Glutamatergic neuron (in vitro differentiated cells): Measurements from ENCODE around the gene COL12A1. TPM values are rescaled to one million over a fixed set of nuclear protein-coding genes. Genes with fewer than 3 reads are reported as not detected.

Source experiments
- DNase-seq: peaks from one replicate; pipeline ENCODE4 v3.0.0; 2022
- H3K27ac Mint-ChIP-seq: one replicate; pipeline ENCODE4 v1.8.0; 2020; ENCODE audit warnings: mild to moderate bottlenecking, mixed read lengths, inconsistent platforms; ENCODE audit not compliant: unreplicated experiment
- H3K27me3 Mint-ChIP-seq: one replicate; pipeline ENCODE4 v1.8.0; 2020; ENCODE audit warnings: mild to moderate bottlenecking, moderate library complexity, mixed read lengths, inconsistent platforms; ENCODE audit not compliant: unreplicated experiment
- H3K36me3 Mint-ChIP-seq: one replicate; pipeline ENCODE4 v1.8.0; 2020; ENCODE audit warnings: mild to moderate bottlenecking, mixed read lengths, inconsistent platforms; ENCODE audit not compliant: unreplicated experiment
- H3K4me1 Mint-ChIP-seq: one replicate; pipeline ENCODE4 v1.8.0; 2020; ENCODE audit warnings: mild to moderate bottlenecking, low read depth, mixed read lengths, inconsistent platforms; ENCODE audit not compliant: unreplicated experiment
- H3K4me3 Mint-ChIP-seq: one replicate; pipeline ENCODE4 v1.8.0; 2020; ENCODE audit warnings: mild to moderate bottlenecking, mixed read lengths, inconsistent platforms; ENCODE audit not compliant: unreplicated experiment
- H3K9me3 Mint-ChIP-seq: one replicate; pipeline ENCODE4 v1.8.0; 2020; ENCODE audit warnings: mild to moderate bottlenecking, moderate library complexity, mixed read lengths, inconsistent platforms; ENCODE audit not compliant: unreplicated experiment
- CTCF ChIP-seq: fragments of 200-600 bp; sonication (generic); IDR thresholded peaks from one replicate; pipeline ENCODE4 v1.5.0; 2021; ENCODE audit not compliant: partially characterized antibody, unreplicated experiment
- total RNA-seq: library from RNA; stranded (reverse); fragmentation: NEBNext Ultra II Directional; extraction: Animal tissue kit (Norgen Biotek cat#: 25700); gene quantifications from one replicate; pipeline ENCODE4 v1.2.1, GENCODE V29; 2021; ENCODE audit not compliant: unreplicated experiment

COL12A1 gene
- total RNA-seq, 1 donor from 2014 or later: 2.4 TPM

GRCh38 chr6:75089151-75089897 lies 116.5 kb downstream of the COL12A1 start:
- peaks cover 3% of the 10 kb centered on the region for H3K4me1 Mint-ChIP-seq
- no peaks in the 10 kb centered on the region for H3K36me3 Mint-ChIP-seq
- H3K4me3 Mint-ChIP-seq: no peak overlapping the region
- no peak for DNase-seq
- H3K9me3 Mint-ChIP-seq: no peaks in the 10 kb centered on the region
- TF ChIP-seq CTCF: no peak
- no peaks in the 10 kb centered on the region for H3K27me3 Mint-ChIP-seq
- no peak overlapping the region for H3K27ac Mint-ChIP-seq

GRCh38 chr6:75085931-75086635 lies 119.8 kb downstream of the COL12A1 start:
- H3K36me3 Mint-ChIP-seq: no peaks in the 10 kb centered on the region
- no peak for DNase-seq
- H3K4me1 Mint-ChIP-seq: peaks cover 3% of the 10 kb centered on the region
- no peaks in the 10 kb centered on the region for H3K9me3 Mint-ChIP-seq
- no peak overlapping the region for H3K4me3 Mint-ChIP-seq
- no peaks in the 10 kb centered on the region for H3K27me3 Mint-ChIP-seq
- no peak overlapping the region for H3K27ac Mint-ChIP-seq
- TF ChIP-seq CTCF: no peak

- TF ChIP-seq CTCF: no peak
- Mint-ChIP-seq H3K4me1 (peaks cover 3% of the 10 kb centered on the region), H3K36me3 (no peaks in the 10 kb centered on the region), H3K9me3 (no peaks in the 10 kb centered on the region), H3K27me3 (no peaks in the 10 kb centered on the region), H3K4me3 (peak overlapping the region; percentile 86), H3K27ac (no peak overlapping the region)
- peak; percentile 57 for DNase-seq
Measured at GRCh38 chr6:75084872-75085381, 120.9 kb downstream of the COL12A1 start.

- Mint-ChIP-seq H3K36me3 (no peaks in the 10 kb centered on the region), H3K27ac (no peak overlapping the region), H3K4me3 (no peak overlapping the region), H3K4me1 (peaks cover 3% of the 10 kb centered on the region), H3K27me3 (no peaks in the 10 kb centered on the region), H3K9me3 (no peaks in the 10 kb centered on the region)
- DNase-seq: no peak
- no peak for TF ChIP-seq CTCF
Measured at GRCh38 chr6:75084018-75084417, 121.8 kb downstream of the COL12A1 start.

- DNase-seq: no peak
- TF ChIP-seq CTCF: no peak
- Mint-ChIP-seq H3K4me1 (peaks cover 3% of the 10 kb centered on the region), H3K4me3 (no peak overlapping the region), H3K27me3 (no peaks in the 10 kb centered on the region), H3K27ac (no peak overlapping the region), H3K36me3 (no peaks in the 10 kb centered on the region), H3K9me3 (no peaks in the 10 kb centered on the region)
Measured at GRCh38 chr6:75081921-75082320, 123.9 kb downstream of the COL12A1 start.
